ENCODE results near the gene SEH1L. TPM values are rescaled to one million over a fixed set of nuclear protein-coding genes. Genes with fewer than 3 reads are reported as not detected.
A peak's percentile ranks its signal among the peaks of the same experiment; 100 is the strongest.

SEH1L gene
- polyA plus RNA-seq, 1 donor (not counting 4 experiments of a cell fraction or from before 2014, with no cell fraction given): 60.5 TPM

- DNase-seq (ENCODE audit: low read depth, low spot score) (no peak), FAIRE-seq (no peak)
- Histone ChIP-seq H3K27ac (ENCODE audit: control insufficient read depth, insufficient read depth, low read length) (peak overlapping the region; percentile 92), H3K9me3 (ENCODE audit: control insufficient read depth, low read depth, low read length) (no peaks in the 10 kb centered on the region), H3K9me1 (ENCODE audit: control insufficient read depth, extremely low read depth, insufficient read depth, low read length) (no peaks in the 10 kb centered on the region), H2AFZ (ENCODE audit: control insufficient read depth, low read length) (no peak overlapping the region), H3K27me3 (ENCODE audit: control insufficient read depth, extremely low read depth, insufficient read depth, low read length) (no peaks in the 10 kb centered on the region), H3K4me3 (ENCODE audit: control insufficient read depth in 2 of 3, extremely low read depth in 1 of 3, insufficient read depth in 2 of 3, low read depth in 1 of 3, low read length in 3 of 3) (no peak overlapping the region), H3K9ac (ENCODE audit: control insufficient read depth, extremely low read depth, insufficient read depth, low read length) (no peak overlapping the region), H3K36me3 (ENCODE audit: control insufficient read depth in 2 of 2, extremely low read depth in 1 of 2, insufficient read depth in 2 of 2, low read length in 2 of 2) (peaks cover 9 to 23% of the 10 kb centered on the region in 2 experiments), H4K20me1 (ENCODE audit: control insufficient read depth, extremely low read depth, insufficient read depth, low read length) (no peaks in the 10 kb centered on the region), H3K4me1 (ENCODE audit: control insufficient read depth, extremely low read depth, insufficient read depth, low read length) (peaks cover 16% of the 10 kb centered on the region), H3K79me2 (ENCODE audit: control insufficient read depth, insufficient read depth, low read length) (peaks cover 16% of the 10 kb centered on the region), H3K4me2 (ENCODE audit: control insufficient read depth, extremely low read depth, insufficient read depth, low read depth, low read length) (no peak overlapping the region)
- dilution Hi-C loops (cut with MboI; ENCODE audit: extremely low pct_ligation_motif_present, low sequenced_read_pairs): no loop called here
- TF ChIP-seq EZH2 (IDR thresholded peaks at IDR 0.05; ENCODE audit: low read length) (no peak), CTCF (optimal IDR thresholded peaks at IDR 0.05 in 1 of 3, IDR thresholded peaks at IDR 0.05 in 1 of 3, conservative IDR thresholded peaks at IDR 0.05 in 1 of 3; ENCODE audit: extremely low read depth in 1 of 3, insufficient read depth in 2 of 3, low read length in 3 of 3) (no peak)
Observed at GRCh38 chr18:13018374-13018773, 70.6 kb downstream of the SEH1L start.

GRCh38 chr18:13019301-13019700 is 71.5 kb downstream of the SEH1L start:
- Histone ChIP-seq H3K4me3 (ENCODE audit: control insufficient read depth in 2 of 3, extremely low read depth in 1 of 3, insufficient read depth in 2 of 3, low read depth in 1 of 3, low read length in 3 of 3) (no peak overlapping the region), H3K27me3 (ENCODE audit: control insufficient read depth, extremely low read depth, insufficient read depth, low read length) (no peaks in the 10 kb centered on the region), H3K9ac (ENCODE audit: control insufficient read depth, extremely low read depth, insufficient read depth, low read length) (peak overlapping the region; percentile 35), H3K79me2 (ENCODE audit: control insufficient read depth, insufficient read depth, low read length) (peaks cover 22% of the 10 kb centered on the region), H2AFZ (ENCODE audit: control insufficient read depth, low read length) (no peak overlapping the region), H3K27ac (ENCODE audit: control insufficient read depth, insufficient read depth, low read length) (peak overlapping the region; percentile 92), H3K9me1 (ENCODE audit: control insufficient read depth, extremely low read depth, insufficient read depth, low read length) (no peaks in the 10 kb centered on the region), H3K36me3 (ENCODE audit: control insufficient read depth in 2 of 2, extremely low read depth in 1 of 2, insufficient read depth in 2 of 2, low read length in 2 of 2) (peaks cover 9 to 19% of the 10 kb centered on the region in 2 experiments), H3K4me2 (ENCODE audit: control insufficient read depth, extremely low read depth, insufficient read depth, low read depth, low read length) (peak overlapping the region; percentile 54), H3K4me1 (ENCODE audit: control insufficient read depth, extremely low read depth, insufficient read depth, low read length) (peaks cover 16% of the 10 kb centered on the region), H4K20me1 (ENCODE audit: control insufficient read depth, extremely low read depth, insufficient read depth, low read length) (no peaks in the 10 kb centered on the region), H3K9me3 (ENCODE audit: control insufficient read depth, low read depth, low read length) (no peaks in the 10 kb centered on the region)
- dilution Hi-C loops (cut with MboI; ENCODE audit: extremely low pct_ligation_motif_present, low sequenced_read_pairs): no loop called here
- TF ChIP-seq CTCF (optimal IDR thresholded peaks at IDR 0.05 in 1 of 3, IDR thresholded peaks at IDR 0.05 in 1 of 3, conservative IDR thresholded peaks at IDR 0.05 in 1 of 3; ENCODE audit: extremely low read depth in 1 of 3, insufficient read depth in 2 of 3, low read length in 3 of 3) (no peak), EZH2 (IDR thresholded peaks at IDR 0.05; ENCODE audit: low read length) (no peak)
- FAIRE-seq: peak; percentile 26
- DNase-seq (ENCODE audit: low read depth, low spot score): no peak

Measured in keratinocyte (primary cell).